H1 (cell line): ENCODE data around the gene RTTN. TPM values are rescaled to one million over a fixed set of nuclear protein-coding genes. Genes with fewer than 3 reads are reported as not detected.

Source experiments
- SP1 ChIP-seq: IDR thresholded peaks from 2 replicates; pipeline ENCODE4 v1.6.1; 2011; ENCODE audit warnings: low read depth, low read length
- polyA plus RNA-seq, 7 experiments: library from polyadenylated mRNA; depleted of rRNA in 3 of 7; stranded (reverse) in 5 of 7; unstranded in 2 of 7; fragments of >200 nt in 5 of 7; fragments of 200-250 nt in 2 of 7; gene quantifications; 1 replicate in 5 of 7; 2 replicates in 1 of 7; 4 replicates in 1 of 7; pipeline versions ENCODE4 v1.2.1 to v1.2.3, GENCODE V29; 2011 to 2013; ENCODE audit warnings: missing spikeins in 2 of 7, mixed read lengths in 2 of 7
- total RNA-seq: library from RNA; stranded (reverse); fragmentation: NEBNext Ultra II Directional; extraction: Animal tissue kit (Norgen Biotek cat#: 25700); gene quantifications from 2 replicates; pipeline ENCODE4 v1.2.1, GENCODE V29; 2021

RTTN gene
- total and polyA plus RNA-seq, 2 of the 8 experiments (the other 6 are each of a cell fraction or from before 2014, with no cell fraction given), result 9.1 to 21.4 TPM

DNA sequence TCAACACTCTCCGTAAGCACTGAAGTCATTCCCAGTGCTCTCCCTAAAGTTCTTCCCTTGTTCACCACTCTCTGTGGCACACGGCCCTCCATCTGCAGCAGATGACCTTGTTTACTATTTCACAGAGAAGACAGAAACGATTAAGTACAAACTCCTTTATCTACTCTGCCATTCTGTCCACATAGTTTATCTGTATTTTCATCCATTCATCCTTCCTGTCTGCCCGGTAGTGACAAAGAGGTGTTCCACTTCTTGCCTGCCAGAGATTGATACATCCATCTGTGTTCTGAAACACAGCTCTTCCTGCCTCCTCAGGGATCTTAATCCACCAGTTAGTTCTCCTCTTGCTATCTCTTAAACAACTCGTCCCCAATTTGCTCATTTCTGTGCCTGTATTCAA is 179.9 kb downstream of the RTTN start (continued):
- TF ChIP-seq SP1, result no peak
